Activated naive CD8-positive, alpha-beta T cell treated with anti-CD3 and anti-CD28 coated beads for 36 hours (primary cell): Measurements from ENCODE around the gene MAN1A1. TPM values are rescaled to one million over a fixed set of nuclear protein-coding genes. Genes with fewer than 3 reads are reported as not detected.

ENCODE experiments used
- DNase-seq: peaks from one replicate; pipeline ENCODE4 v3.0.0; 2021
- H3K27ac Mint-ChIP-seq: one replicate; pipeline ENCODE4 v1.8.0; 2022; ENCODE audit warnings: mild to moderate bottlenecking, moderate library complexity, mixed read lengths
- H3K27me3 Mint-ChIP-seq: one replicate; pipeline ENCODE4 v1.8.0; 2022; ENCODE audit warnings: mild to moderate bottlenecking, mixed read lengths
- H3K36me3 Mint-ChIP-seq: one replicate; pipeline ENCODE4 v1.8.0; 2021; ENCODE audit warnings: mild to moderate bottlenecking, mixed read lengths
- H3K4me1 Mint-ChIP-seq: one replicate; pipeline ENCODE4 v1.8.0; 2021; ENCODE audit warnings: mixed read lengths
- H3K4me3 Mint-ChIP-seq: one replicate; pipeline ENCODE4 v1.8.0; 2022; ENCODE audit warnings: mild to moderate bottlenecking, moderate library complexity, mixed read lengths
- H3K9me3 Mint-ChIP-seq: one replicate; pipeline ENCODE4 v1.8.0; 2022; ENCODE audit warnings: mixed read lengths
- total RNA-seq, 2 experiments: library from RNA; stranded (reverse); gene quantifications; one replicate each; pipeline ENCODE4 v1.2.3, GENCODE V29; 2021

Gene MAN1A1
- total RNA-seq, 2 experiments from 2014 or later = 21.4 to 22.6 TPM

DNA sequence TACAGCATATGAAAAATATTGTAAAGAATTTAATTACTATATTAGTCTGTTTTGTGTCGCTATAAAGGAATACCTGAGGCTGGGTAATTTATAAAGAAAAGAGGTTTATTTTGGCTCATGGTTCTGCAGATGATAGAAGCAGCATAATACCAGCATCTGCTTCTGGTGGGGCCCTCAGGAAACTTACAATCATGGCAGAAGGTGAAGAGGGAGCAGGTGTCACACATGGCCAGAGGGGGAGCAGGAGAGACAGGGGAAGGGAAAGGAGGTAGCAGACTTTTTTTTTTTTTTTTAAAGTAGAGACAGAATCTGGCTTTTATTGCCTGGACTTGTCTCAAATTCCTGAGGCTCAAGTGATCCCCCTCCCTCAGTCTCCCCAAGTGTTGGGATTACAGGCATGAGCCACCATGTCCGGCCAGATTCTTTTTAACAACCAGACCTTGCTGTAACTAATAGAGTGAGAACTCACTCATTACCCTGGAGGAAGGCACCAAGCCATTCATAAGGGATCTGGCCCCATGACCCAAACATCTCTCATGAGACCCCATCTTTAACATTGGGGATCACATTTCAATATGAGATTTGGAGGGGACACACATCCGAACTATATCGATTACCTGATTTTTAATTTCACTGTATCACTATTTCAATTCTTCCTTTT is 64.6 kb downstream of the MAN1A1 start:
- Mint-ChIP-seq H3K27ac (no peak overlapping the region), H3K9me3 (peaks cover 2% of the 10 kb centered on the region), H3K36me3 (peaks cover 33% of the 10 kb centered on the region), H3K27me3 (no peaks in the 10 kb centered on the region), H3K4me1 (peaks cover 15% of the 10 kb centered on the region), H3K4me3 (no peak overlapping the region)
- DNase-seq = peak; percentile 14

DNA sequence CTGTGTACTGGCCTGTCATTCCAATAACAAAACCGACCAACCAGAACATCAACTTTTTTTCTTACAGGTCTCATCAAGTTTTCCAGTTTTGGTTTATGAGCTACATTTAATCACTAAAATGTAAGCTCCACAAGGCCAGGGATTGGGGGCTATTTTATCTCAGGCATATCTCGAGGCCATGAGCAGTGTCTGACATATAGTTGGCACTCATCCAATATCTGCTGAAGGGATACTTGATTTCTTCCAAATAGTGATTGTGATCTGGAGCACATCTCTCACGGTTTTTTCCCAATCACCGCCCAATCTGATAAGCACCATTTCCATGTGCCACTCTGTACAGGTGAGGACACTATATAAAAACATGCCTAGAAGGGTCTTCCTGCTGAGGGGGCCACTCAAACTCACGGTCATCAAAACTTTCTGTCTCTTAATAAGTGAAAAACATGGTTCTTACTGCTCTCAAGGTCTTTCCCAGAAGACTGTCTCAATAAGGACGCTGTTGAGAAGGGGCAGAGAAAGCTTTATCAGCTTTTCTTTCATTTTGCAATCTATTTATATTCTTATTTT is 65.5 kb downstream of the MAN1A1 start:
- Mint-ChIP-seq H3K36me3 (peaks cover 33% of the 10 kb centered on the region), H3K4me3 (no peak overlapping the region), H3K9me3 (peaks cover 2% of the 10 kb centered on the region), H3K4me1 (peaks cover 15% of the 10 kb centered on the region), H3K27me3 (no peaks in the 10 kb centered on the region), H3K27ac (no peak overlapping the region)
- DNase-seq = no peak

DNA sequence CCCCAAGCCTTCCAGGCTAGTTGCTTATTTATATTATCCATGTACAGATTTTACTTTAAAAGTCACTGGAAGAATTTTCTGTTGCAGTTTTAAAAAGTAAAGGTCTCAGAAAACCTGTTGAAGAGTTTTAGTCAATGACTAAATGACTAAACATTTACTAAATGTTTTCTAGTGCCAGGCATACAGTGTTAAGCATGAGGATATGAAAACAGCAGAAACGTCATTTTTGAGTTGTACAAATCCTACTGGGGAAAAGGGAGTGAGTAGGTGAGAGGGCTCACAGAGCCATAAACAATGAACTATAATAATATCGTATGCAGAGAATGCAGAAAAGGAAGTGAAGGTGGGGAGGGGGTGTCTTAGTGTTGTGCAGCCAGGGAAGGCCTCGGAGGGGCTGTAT is 66.3 kb downstream of the MAN1A1 start:
- H3K9me3 Mint-ChIP-seq = peaks cover 2% of the 10 kb centered on the region
- no peak for DNase-seq
- H3K4me1 Mint-ChIP-seq = peaks cover 15% of the 10 kb centered on the region
- no peak overlapping the region for H3K27ac Mint-ChIP-seq
- no peaks in the 10 kb centered on the region for H3K27me3 Mint-ChIP-seq
- H3K36me3 Mint-ChIP-seq = peaks cover 33% of the 10 kb centered on the region
- no peak overlapping the region for H3K4me3 Mint-ChIP-seq

DNA sequence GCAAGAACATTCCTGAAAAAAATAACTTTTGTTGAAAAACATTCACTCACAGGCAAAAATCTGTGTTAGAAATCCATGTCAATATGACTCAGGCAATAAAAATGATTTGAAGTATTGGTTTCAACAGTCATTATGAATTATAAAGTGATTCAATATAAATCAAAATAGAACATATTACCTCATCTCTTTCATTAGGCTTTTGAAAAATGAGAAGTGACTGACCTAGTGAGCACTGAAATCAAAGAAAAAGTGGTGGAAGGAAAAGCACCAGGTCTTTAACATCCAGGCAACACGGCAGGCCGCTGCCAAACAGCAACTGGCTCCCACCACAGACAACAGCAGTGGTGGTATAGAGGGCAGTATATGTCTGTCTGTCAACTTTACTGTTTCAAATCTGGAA is 68.9 kb downstream of the MAN1A1 start:
- DNase-seq = no peak
- Mint-ChIP-seq H3K9me3 (peaks cover 2% of the 10 kb centered on the region), H3K36me3 (peaks cover 26% of the 10 kb centered on the region), H3K27ac (no peak overlapping the region), H3K4me3 (no peak overlapping the region), H3K4me1 (peaks cover 12% of the 10 kb centered on the region), H3K27me3 (no peaks in the 10 kb centered on the region)

DNA sequence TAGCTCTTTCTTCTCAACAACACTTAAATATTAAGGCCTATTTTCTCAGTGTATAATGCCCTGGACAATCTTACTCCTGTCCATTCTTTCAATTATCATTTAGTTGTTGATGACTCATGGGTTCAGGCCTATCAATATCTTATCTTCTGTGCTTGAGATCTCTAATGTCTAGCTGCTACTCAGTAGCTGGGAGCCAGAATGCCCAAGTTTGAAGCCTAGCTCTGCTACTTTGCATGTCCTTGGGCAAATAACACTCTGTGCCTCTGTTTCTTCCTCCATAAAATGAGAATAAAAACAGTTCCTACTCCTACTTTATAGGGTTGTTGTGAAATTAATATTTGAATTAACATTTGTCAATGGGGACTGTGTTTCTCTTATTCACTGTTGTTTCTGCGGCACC is 69.5 kb downstream of the MAN1A1 start:
- Mint-ChIP-seq H3K4me3 (no peak overlapping the region), H3K9me3 (peaks cover 2% of the 10 kb centered on the region), H3K27ac (no peak overlapping the region), H3K27me3 (no peaks in the 10 kb centered on the region), H3K4me1 (peaks cover 12% of the 10 kb centered on the region), H3K36me3 (peaks cover 28% of the 10 kb centered on the region)
- no peak for DNase-seq

DNA sequence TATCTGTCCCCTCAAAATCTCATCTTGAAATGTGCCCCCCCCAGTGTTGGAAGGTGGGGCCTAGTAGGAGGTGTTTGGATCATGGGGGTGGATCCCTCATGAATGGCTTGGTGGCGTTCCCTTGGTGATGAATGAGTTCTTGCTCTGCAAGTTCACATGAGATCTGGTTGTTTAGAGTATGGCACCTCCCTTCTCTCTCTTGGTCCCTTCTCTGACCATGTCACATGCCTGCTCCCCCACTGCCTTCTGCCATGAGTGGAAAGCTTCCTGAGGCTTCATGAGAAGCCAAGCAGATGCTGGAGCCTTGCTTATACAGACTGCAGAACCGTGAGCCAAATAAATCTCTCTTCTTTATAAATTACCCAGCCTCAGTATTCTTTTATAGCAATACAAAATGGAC is 70.9 kb downstream of the MAN1A1 start:
- Mint-ChIP-seq H3K27ac (no peak overlapping the region), H3K9me3 (peaks cover under 1% of the 10 kb centered on the region), H3K27me3 (no peaks in the 10 kb centered on the region), H3K4me3 (no peak overlapping the region), H3K4me1 (peaks cover 12% of the 10 kb centered on the region), H3K36me3 (peaks cover 24% of the 10 kb centered on the region)
- DNase-seq = no peak

DNA sequence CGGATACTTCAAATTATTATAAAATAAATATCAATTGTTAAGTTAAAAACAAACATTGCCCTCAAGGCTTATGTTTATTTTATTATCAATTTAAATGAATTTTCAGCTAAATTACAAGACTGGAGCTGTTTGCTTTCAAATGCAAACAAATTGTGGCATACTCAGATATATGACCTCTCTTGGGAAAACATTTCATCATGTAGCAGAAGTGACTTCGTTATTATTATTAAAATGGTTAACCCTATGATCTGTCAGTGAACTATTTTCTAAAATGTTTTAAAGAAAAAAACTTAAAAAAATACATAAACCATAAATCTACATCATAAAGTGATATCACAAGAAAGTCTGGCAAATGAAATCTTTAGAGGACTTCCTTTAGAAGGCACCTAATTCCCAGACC is 72.5 kb downstream of the MAN1A1 start:
- DNase-seq = no peak
- Mint-ChIP-seq H3K9me3 (peaks cover 5% of the 10 kb centered on the region), H3K4me1 (peaks cover 3% of the 10 kb centered on the region), H3K36me3 (peaks cover 22% of the 10 kb centered on the region), H3K27ac (no peak overlapping the region), H3K4me3 (no peak overlapping the region), H3K27me3 (no peaks in the 10 kb centered on the region)

DNA sequence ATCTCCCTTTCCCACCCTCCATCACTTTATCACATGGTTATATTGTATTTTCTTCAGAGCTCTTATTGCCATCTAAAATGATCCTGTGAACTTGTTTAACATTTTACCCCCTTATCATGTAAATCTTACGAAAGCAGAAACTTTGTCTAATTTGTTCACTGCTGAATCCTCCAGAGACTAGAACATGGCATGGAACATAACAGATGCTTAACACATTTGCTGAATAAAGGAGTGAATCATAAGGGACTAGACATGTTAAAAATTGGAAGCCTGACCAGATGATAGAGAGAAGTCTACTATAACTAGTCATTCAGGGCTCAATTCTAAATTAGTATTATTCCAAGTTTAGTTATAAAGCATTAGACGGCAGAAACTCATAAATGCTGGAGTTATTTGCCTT is 73.3 kb downstream of the MAN1A1 start:
- H3K27me3 Mint-ChIP-seq = no peaks in the 10 kb centered on the region
- DNase-seq = no peak
- no peak overlapping the region for H3K27ac Mint-ChIP-seq
- peaks cover 9% of the 10 kb centered on the region for H3K9me3 Mint-ChIP-seq
- H3K4me1 Mint-ChIP-seq = peaks cover under 1% of the 10 kb centered on the region
- H3K4me3 Mint-ChIP-seq = no peak overlapping the region
- H3K36me3 Mint-ChIP-seq = peaks cover 19% of the 10 kb centered on the region

DNA sequence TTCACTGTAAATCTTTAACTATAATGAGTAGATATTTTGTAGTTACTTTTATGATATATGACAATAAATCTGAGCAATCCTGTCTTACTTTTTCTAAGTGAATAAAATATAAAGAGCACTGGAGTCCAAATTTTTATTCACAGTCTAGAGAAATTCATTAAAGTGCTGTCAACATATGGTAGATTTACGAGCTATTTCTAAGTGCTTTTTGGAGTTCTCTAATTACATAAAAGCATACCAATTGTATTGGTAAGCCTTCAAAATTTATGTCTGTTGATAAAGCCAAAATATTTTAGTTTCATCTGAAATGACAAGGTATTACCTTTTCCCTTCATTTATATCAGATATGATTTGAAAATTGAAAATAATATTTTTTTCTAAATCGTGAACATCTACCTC is 75.4 kb downstream of the MAN1A1 start:
- H3K9me3 Mint-ChIP-seq = peaks cover 19% of the 10 kb centered on the region
- no peaks in the 10 kb centered on the region for H3K4me1 Mint-ChIP-seq
- H3K27ac Mint-ChIP-seq = no peak overlapping the region
- no peak for DNase-seq
- H3K36me3 Mint-ChIP-seq = peaks cover 34% of the 10 kb centered on the region
- H3K27me3 Mint-ChIP-seq = no peaks in the 10 kb centered on the region
- no peak overlapping the region for H3K4me3 Mint-ChIP-seq

DNA sequence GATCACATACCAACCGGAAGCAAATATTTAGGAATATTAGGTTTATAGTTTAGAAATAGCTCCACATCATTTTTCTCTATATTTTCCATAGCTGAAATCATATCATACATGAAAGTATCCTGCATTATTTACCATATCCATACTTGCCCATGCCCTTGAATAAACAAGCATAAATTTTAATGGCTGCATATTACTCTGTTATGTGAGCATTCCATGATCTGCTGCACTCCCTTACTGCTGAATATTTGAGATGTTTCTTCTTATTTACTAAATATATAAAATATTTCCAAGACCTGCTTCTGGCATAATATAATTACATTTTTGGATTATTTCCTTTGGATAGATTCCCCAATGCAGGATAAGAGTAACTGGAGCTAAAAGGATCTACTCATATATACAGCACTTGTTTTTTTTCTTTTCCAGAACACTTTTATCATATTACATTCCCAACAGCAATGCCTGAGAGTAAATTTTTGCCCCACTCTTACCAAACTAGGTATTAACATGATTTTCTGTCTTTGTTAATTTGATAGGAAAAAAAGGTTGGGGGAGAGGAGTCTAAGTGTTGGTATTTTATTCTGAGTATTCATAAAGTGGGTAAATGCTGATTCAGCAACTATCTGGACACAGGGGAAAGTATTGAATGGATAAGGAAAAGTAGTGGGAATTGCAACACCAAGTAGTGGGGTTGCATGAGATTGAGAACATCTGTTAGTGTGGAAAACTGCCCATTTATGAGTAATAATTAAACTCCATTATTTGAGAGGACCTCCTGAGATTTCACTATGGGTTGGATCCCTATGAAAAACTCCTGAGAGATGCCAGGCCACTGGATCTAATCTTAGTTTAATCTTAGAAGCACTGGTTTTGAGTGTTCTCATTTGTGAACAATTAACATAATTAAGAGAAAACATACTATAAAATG is 76.0 kb downstream of the MAN1A1 start:
- H3K36me3 Mint-ChIP-seq = peaks cover 40% of the 10 kb centered on the region
- peaks cover 19% of the 10 kb centered on the region for H3K9me3 Mint-ChIP-seq
- H3K27me3 Mint-ChIP-seq = no peaks in the 10 kb centered on the region

DNA sequence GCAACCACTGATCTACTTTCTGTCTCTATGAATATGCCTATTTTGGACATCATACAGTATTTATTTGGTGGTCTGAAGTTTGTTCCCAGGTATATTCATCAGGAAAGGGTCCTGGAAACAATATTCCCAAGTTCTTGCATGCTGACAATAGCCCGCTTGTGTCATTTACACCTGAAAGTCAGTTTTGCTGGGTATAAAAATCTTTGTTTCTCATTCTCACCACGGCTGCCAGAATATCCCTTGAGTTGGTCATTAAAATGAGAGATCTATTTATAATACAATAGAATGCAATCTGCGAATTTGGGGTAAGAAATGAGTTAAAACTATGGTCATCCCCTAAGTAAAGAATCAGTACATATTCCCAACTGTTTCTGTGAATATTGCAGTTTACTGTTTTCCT is 79.0 kb downstream of the MAN1A1 start:
- Mint-ChIP-seq H3K4me1 (peaks cover 21% of the 10 kb centered on the region), H3K4me3 (no peak overlapping the region), H3K36me3 (peaks cover 50% of the 10 kb centered on the region), H3K27me3 (no peaks in the 10 kb centered on the region), H3K27ac (no peak overlapping the region), H3K9me3 (peaks cover 19% of the 10 kb centered on the region)
- DNase-seq = no peak

More for the DNA sequence above, 76.0 kb downstream of the MAN1A1 start:
- peaks cover 3% of the 10 kb centered on the region for H3K4me1 Mint-ChIP-seq
- DNase-seq = no peak
- no peak overlapping the region for H3K27ac Mint-ChIP-seq
- H3K4me3 Mint-ChIP-seq = no peak overlapping the region

DNA sequence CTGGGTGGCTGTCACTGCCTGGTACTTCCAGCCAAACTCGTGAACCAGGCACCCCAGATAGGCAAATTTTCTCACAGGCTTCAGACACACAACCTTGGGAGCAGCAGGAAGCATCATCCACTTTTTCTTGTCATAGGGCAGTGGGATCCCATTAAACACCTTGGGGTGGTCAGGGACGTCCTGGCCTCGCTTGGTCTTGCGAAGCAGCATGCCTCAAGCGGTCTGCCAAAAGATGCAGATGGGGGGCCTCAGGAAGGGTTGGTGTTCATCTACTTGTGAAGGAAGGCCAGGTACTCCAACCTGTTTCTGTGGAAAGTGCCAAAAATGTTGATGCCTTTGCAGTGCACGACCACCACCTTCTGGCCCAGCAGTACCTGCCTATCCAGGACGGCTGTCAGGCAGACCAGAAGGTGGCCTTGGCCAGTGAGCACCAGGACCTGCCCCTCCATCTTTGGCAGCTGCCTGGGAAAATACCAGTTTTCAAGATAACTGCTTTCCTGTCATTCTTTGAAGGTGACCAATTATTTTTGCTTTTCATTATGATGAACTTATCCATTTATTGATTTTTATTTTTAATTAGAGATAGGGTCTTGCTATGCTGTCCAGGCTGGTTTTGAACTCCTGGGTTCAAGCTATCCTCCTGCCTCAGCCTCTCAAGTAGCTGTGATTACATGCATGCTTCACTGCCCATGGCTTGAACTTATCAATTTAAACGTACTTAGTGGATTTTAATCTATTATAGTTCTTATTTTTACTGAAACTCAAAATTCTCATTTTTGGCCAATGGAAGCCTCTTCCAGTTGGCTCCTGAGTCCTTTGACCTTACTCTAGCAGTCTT is 80.1 kb downstream of the MAN1A1 start:
- Mint-ChIP-seq H3K4me3 (no peak overlapping the region), H3K9me3 (peaks cover 19% of the 10 kb centered on the region), H3K27me3 (no peaks in the 10 kb centered on the region), H3K4me1 (peaks cover 21% of the 10 kb centered on the region), H3K27ac (no peak overlapping the region), H3K36me3 (peaks cover 50% of the 10 kb centered on the region)
- DNase-seq = no peak

DNA sequence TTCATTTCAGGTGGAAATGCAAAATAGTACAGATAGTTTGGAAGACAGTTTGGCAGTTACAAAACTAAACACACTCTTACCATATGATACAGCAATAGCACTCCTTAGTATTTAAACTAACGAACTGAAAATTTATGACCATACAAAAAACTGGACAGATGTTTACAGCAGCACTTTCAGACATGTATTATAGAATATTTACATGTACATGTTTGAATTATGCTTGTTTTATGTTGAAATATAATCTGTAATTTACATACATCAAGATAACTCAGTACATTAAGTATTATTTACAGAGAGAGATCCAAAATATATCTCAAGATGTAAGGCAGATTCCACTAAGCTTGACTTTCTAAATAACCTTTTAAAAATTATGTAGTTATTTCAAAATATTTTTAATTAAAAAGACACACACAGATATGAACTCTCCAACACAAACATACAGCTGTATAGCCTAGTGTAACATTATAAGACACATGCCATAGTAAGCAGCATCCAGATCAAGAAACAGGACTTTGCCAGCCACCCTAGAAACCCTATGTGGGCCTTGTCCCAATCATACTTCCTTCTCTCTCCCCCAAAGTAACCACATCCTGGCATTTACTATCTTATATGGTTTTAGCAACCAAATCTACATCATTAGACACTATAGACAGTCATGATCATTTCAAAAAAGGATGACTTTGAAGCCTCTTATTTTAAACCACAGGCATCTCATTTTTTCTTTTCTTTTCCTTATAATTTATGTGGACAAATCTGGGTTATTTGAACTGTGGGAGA is 82.2 kb downstream of the MAN1A1 start:
- Mint-ChIP-seq H3K4me1 (peaks cover 21% of the 10 kb centered on the region), H3K9me3 (peaks cover 17% of the 10 kb centered on the region), H3K27me3 (no peaks in the 10 kb centered on the region), H3K36me3 (peaks cover 60% of the 10 kb centered on the region), H3K27ac (peak overlapping the region; percentile 16), H3K4me3 (no peak overlapping the region)
- DNase-seq = no peak

DNA sequence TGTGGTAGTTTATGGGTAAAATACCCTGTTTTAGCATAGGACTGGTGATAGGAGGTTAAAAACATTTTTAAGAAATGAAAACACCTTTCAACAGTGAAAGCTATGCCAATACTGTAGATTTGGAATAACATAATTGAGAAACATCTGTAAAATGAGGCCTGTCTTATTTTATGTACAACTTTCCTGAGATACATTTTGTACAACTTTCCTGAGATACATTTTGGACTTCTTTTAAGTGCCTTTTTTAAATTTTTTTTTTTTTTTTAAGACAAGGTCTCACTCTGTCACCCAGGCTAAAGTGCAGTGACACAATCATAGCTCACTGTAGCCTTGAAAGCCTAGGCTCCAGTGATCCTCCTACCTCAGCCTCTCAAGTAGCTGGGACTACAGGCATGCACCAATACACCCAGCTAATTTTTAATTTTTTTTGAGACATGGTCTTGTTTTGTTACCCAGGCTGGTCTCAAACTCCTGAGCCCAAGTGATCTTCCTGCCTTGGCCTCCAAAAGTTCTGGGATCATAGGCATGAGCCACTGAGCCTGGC is 84.6 kb downstream of the MAN1A1 start:
- Mint-ChIP-seq H3K36me3 (peaks cover 49% of the 10 kb centered on the region), H3K27ac (no peak overlapping the region), H3K9me3 (peaks cover 3% of the 10 kb centered on the region), H3K27me3 (no peaks in the 10 kb centered on the region), H3K4me3 (no peak overlapping the region), H3K4me1 (peaks cover 27% of the 10 kb centered on the region)
- DNase-seq = no peak
